Subcutaneous adipose tissue (tissue), 4 donors: Measurements from ENCODE around the gene HNRNPD. TPM values are rescaled to one million over a fixed set of nuclear protein-coding genes. Genes with fewer than 3 reads are reported as not detected.

Experiments
- total RNA-seq, 4 donors: library from RNA; depleted of rRNA; stranded (reverse); fragments of >200 nt; gene quantifications; one replicate each; pipeline ENCODE4 v1.1.0, GENCODE V29; 2016
- TF ChIP-seq, protein P1 (sequence below): fragments of 450-650 bp; IDR thresholded peaks from one replicate; pipeline ENCODE4 v1.5.1; 2016; ENCODE audit warnings: low read depth, mild to moderate bottlenecking, control low read depth, antibody characterized with exemption, moderate library complexity

HNRNPD gene
- total RNA-seq, 4 donors from 2014 or later, result 92.3 to 125 (median 103) TPM

DNA sequence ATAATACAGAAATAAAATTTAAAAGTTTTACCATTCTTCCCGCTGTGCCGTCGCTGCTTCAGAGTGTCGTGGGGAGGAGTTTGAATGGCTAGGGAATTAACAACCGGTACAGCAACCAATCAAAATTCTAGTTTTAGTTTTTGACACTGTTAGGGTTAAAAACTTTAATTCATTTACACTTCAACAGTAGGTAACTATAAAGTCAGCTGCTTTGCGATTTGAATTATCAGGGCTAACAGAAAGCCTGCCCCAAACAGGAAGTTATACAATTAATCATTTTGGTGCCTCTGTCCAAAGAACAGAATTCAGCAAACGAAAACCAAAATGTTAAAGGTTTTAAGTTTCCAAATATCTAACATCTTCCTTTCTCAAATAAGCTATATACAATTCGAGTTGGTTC is 2.3 kb downstream of the HNRNPD start:
- TF ChIP-seq, protein P1, sequence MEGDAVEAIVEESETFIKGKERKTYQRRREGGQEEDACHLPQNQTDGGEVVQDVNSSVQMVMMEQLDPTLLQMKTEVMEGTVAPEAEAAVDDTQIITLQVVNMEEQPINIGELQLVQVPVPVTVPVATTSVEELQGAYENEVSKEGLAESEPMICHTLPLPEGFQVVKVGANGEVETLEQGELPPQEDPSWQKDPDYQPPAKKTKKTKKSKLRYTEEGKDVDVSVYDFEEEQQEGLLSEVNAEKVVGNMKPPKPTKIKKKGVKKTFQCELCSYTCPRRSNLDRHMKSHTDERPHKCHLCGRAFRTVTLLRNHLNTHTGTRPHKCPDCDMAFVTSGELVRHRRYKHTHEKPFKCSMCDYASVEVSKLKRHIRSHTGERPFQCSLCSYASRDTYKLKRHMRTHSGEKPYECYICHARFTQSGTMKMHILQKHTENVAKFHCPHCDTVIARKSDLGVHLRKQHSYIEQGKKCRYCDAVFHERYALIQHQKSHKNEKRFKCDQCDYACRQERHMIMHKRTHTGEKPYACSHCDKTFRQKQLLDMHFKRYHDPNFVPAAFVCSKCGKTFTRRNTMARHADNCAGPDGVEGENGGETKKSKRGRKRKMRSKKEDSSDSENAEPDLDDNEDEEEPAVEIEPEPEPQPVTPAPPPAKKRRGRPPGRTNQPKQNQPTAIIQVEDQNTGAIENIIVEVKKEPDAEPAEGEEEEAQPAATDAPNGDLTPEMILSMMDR, result no peak

DNA sequence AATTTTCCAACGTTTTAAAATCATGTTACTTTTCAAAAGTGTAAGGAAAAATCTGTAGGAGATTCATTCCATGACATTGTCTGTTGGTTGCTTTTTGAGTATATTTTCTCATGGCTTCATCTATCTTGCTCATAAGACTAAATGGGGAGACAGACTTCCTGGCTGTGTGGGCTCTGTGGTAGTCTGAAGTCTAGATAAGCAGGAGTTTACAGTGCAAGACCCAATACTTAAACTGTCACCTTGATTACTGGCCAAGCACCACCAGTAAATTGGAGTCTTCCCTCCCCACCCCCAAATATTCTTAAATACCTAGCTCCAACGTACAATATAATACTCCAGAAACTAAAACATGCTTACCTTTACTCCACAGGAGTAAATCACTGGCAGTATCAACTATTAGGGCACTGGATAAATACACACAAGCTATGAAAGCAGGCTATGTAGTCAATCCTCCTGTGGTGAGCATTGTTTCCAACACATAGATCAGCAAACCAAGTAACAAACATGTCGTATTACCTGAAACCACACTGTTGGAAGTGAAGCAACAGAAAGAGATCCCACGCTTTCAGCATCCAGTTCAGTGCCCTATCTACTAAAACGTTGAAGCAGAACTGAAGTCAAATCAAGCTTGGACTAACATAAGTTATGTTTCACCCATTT is 6.2 kb downstream of the HNRNPD start:
- TF ChIP-seq, protein P1, result no peak

DNA sequence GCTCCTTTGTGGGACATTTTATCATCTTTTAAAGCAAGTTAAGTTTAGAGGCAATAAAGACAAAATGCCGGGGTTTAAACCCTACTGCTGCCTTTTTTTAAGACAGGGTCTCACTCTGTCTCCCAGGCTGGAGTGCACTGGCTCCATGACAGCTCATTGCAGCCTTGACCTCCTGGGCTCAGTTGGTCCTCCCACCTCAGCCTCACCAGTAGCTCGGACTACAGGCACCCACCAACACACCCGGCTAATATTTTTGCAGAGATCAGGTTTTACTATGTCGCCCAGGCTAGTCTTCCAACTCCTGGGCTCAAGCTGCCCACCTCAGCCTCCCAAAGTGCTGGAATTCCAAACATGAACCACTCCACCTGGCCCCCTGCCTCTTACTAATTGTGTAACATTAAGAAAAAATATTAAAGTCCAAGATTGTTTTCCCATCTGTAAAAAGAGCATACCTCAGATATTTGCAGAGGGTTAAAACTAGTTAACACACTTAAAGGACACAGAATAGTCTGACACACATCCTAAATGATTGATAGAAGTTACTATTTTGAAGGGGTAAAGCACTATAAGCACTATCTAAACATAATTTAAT is 9.8 kb downstream of the HNRNPD start:
- TF ChIP-seq, protein P1, result no peak

DNA sequence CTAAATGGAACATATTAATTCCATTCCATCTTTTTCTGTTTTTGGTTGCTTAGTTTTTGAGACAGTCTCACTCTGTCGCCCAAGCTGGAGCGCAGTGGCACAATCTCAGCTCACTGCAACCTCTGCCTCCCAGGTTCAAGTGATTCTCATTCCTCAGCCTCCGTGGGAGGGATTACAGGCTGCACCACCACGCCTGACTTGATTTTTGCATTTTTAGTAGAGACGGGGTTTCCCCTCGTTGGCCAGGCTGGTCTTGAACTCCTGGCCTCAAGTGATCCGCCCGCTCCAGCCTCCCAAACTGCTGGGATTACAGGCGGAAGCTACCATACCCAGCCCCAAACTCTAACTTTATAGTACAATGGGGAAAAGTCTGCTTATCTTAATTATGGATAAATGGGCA is 11.2 kb downstream of the HNRNPD start:
- TF ChIP-seq, protein P1, result no peak

DNA sequence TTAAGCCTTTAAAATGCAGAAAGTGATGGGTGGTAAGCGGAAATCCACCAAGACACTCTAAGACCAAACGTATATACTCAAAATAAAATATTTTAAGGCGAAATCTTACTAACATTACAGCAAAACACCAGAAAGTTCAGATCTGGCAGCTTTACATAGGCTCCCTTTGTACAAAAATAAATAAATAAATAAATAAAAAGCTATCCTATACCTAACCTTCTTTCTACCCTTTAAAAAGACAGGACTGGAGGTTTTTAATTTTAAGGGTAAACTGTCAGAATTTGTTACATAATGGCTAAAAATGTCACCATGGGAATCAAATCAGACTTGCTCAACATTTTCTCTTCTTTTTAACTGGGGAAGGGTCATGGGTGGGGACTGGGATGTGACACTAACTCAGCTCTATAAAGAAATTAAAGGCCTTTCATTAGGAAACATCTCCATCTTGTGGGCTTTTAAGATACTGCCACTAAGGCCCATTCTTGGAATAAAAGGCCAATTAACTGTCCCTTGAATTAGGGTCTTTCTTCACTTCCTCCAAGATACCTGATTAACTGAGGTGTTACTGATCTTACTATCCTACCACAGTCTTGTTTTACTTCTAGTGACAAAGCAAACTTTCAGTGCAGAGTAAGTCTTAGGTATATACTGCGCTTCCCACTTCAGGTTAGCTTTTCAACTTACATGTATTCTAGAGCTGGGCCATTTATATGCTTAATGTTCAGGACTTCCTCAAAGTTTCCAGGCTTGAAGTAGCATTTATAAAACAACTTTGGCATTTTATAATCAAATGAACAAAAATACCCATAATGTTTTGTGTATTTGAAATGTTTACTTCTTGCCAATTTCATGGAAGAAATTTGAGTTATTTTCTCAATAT is 13.3 kb downstream of the HNRNPD start:
- TF ChIP-seq, protein P1, result no peak

DNA sequence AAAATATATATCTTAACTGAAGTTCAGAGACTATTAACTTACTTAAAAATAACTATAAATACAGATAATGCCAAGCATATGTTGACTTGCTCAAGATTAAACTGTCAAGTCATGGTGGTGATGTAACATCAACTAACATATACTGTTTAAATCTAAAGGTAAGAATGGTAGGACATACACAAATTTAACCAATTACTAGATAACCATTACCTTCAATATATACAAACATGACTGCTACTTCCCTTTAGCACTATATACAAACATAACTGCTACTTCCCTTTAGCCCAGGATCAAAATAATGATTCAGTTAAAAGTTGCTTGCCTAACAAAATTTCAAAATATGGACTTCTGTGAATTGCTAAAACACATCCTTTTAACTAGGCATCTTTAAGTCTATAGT is 14.9 kb downstream of the HNRNPD start:
- TF ChIP-seq, protein P1, result no peak

DNA sequence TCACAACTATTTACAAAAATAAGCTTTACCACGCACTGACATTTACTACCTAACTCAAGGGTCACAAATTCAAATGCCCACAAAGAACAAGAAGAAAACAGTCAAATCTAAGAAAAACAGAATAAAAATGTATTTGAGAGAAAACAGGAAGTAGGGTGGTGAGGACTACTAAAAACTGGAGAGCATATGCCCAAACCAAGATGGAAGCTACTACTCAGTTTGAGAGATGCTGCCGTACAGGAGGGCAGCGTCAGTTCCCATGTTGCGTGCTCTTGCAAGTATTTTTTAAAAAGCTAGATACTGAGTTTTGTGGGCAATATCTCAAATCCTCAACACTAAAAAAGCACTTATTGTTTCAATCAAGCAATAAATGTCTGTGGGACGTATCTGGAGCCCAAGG is 16.2 kb downstream of the HNRNPD start:
- TF ChIP-seq, protein P1, result no peak
